Neural crest cell (in vitro differentiated cells): ENCODE data around the gene DSCAM. TPM values are rescaled to one million over a fixed set of nuclear protein-coding genes. Genes with fewer than 3 reads are reported as not detected.

Experiments used
- DNase-seq: peaks from one replicate; pipeline ENCODE4 v3.0.0; 2021; ENCODE audit warnings: low read depth, mixed read lengths, low spot score
- H3K27ac Mint-ChIP-seq: one replicate; pipeline ENCODE4 v1.8.0; 2021; ENCODE audit warnings: mild to moderate bottlenecking, mixed read lengths; ENCODE audit not compliant: unreplicated experiment
- H3K27me3 Mint-ChIP-seq: 2 replicates; pipeline ENCODE4 v1.8.0; 2021; ENCODE audit warnings: low read depth, mild to moderate bottlenecking, mixed read lengths
- H3K36me3 Mint-ChIP-seq: 2 replicates; pipeline ENCODE4 v1.8.0; 2021; ENCODE audit warnings: low read depth, mild to moderate bottlenecking, mixed read lengths
- H3K4me1 Mint-ChIP-seq: 2 replicates; pipeline ENCODE4 v1.8.0; 2021; ENCODE audit warnings: mixed read lengths
- H3K4me3 Mint-ChIP-seq: one replicate; pipeline ENCODE4 v1.8.0; 2021; ENCODE audit warnings: mild to moderate bottlenecking, mixed read lengths
- H3K9me3 Mint-ChIP-seq: 2 replicates; pipeline ENCODE4 v1.8.0; 2021; ENCODE audit warnings: mixed read lengths
- CTCF ChIP-seq: fragments of 200-600 bp; sonication (generic); conservative IDR thresholded peaks from 2 replicates; pipeline ENCODE4 v1.5.0; 2021; ENCODE audit warnings: antibody characterized with exemption, mild to moderate bottlenecking
- total RNA-seq: library from RNA; stranded (reverse); gene quantifications from 2 replicates; pipeline ENCODE4 v1.2.1, GENCODE V29; 2021

The DSCAM gene
- total RNA-seq, 1 donor from 2014 or later: 0.19 TPM

GRCh38 chr21:40733024-40733397, 113.9 kb downstream of the DSCAM start:
- Mint-ChIP-seq H3K4me3 (no peak overlapping the region), H3K9me3 (no peaks in the 10 kb centered on the region), H3K36me3 (no peaks in the 10 kb centered on the region), H3K27ac (no peak overlapping the region), H3K27me3 (peaks cover 2% of the 10 kb centered on the region), H3K4me1 (no peaks in the 10 kb centered on the region)
- no peak for TF ChIP-seq CTCF
- no peak for DNase-seq

- no peaks in the 10 kb centered on the region for H3K36me3 Mint-ChIP-seq
- H3K4me1 Mint-ChIP-seq: no peaks in the 10 kb centered on the region
- H3K27ac Mint-ChIP-seq: no peak overlapping the region
- H3K27me3 Mint-ChIP-seq: peaks cover 2% of the 10 kb centered on the region
- no peak overlapping the region for H3K4me3 Mint-ChIP-seq
- no peak for TF ChIP-seq CTCF
- no peaks in the 10 kb centered on the region for H3K9me3 Mint-ChIP-seq
- DNase-seq: no peak
These were observed 114.5 kb downstream of the DSCAM start for GRCh38 chr21:40732253-40733023.

- Mint-ChIP-seq H3K4me3 (no peak overlapping the region), H3K27ac (no peak overlapping the region), H3K9me3 (no peaks in the 10 kb centered on the region), H3K36me3 (no peaks in the 10 kb centered on the region), H3K27me3 (peaks cover 2% of the 10 kb centered on the region), H3K4me1 (no peaks in the 10 kb centered on the region)
- no peak for DNase-seq
- no peak for TF ChIP-seq CTCF
These were observed 115.8 kb downstream of the DSCAM start for GRCh38 chr21:40731206-40731605.

GRCh38 chr21:40730426-40730800, 116.5 kb downstream of the DSCAM start:
- TF ChIP-seq CTCF: no peak
- Mint-ChIP-seq H3K4me3 (no peak overlapping the region), H3K27ac (no peak overlapping the region), H3K27me3 (no peaks in the 10 kb centered on the region), H3K9me3 (no peaks in the 10 kb centered on the region), H3K4me1 (no peaks in the 10 kb centered on the region), H3K36me3 (no peaks in the 10 kb centered on the region)
- no peak for DNase-seq

GRCh38 chr21:40729761-40730425, 117.1 kb downstream of the DSCAM start:
- no peak for TF ChIP-seq CTCF
- H3K36me3 Mint-ChIP-seq: no peaks in the 10 kb centered on the region
- H3K4me1 Mint-ChIP-seq: no peaks in the 10 kb centered on the region
- H3K9me3 Mint-ChIP-seq: no peaks in the 10 kb centered on the region
- no peak overlapping the region for H3K4me3 Mint-ChIP-seq
- no peak overlapping the region for H3K27ac Mint-ChIP-seq
- no peak for DNase-seq
- no peaks in the 10 kb centered on the region for H3K27me3 Mint-ChIP-seq
